NT2/D1 (cell line): ENCODE measurements around the gene RASSF6.

Experiments used
- SUZ12 ChIP-seq: IDR thresholded peaks from 2 replicates; pipeline ENCODE4 v1.6.1; 2011; ENCODE audit not compliant: insufficient read length, insufficient read depth; ENCODE audit errors: extremely low read depth
- YY1 ChIP-seq: IDR thresholded peaks from 2 replicates; pipeline ENCODE4 v1.6.1; 2011; ENCODE audit not compliant: insufficient read length, insufficient read depth
- ZNF274 ChIP-seq: IDR thresholded peaks from 2 replicates; pipeline ENCODE4 v1.6.1; 2011; ENCODE audit warnings: mild to moderate bottlenecking, low read depth, low read length

GRCh38 chr4:73617256-73617655 lies 3.0 kb downstream of the RASSF6 start:
- TF ChIP-seq YY1 (no peak), SUZ12 (no peak), ZNF274 (no peak)
